DLD1 (cell line): Measurements from ENCODE around the gene SSH2.

Experiments
- in situ Hi-C: cut with HindIII; loops from 2 replicates; pipeline ENCODE4 v1.10.0; 2017; ENCODE audit warnings: low sequenced_read_pairs

The SSH2 gene

GRCh38 chr17:29617125-29617480, 312.9 kb downstream of the SSH2 start:
- in situ Hi-C loops = no loop called here

- in situ Hi-C loops = no loop called here
Observed at GRCh38 chr17:29616300-29617048, 313.6 kb downstream of the SSH2 start.

- in situ Hi-C loops = no loop called here
Observed at GRCh38 chr17:29615492-29616299, 314.3 kb downstream of the SSH2 start.

GRCh38 chr17:29615048-29615385, 315.0 kb downstream of the SSH2 start:
- in situ Hi-C loops = no loop called here

- in situ Hi-C loops = no loop called here
Observed at GRCh38 chr17:29614349-29615047, 315.5 kb downstream of the SSH2 start.

GRCh38 chr17:29613856-29614255, 316.2 kb downstream of the SSH2 start:
- in situ Hi-C loops = no loop called here

GRCh38 chr17:29613352-29613837, 316.6 kb downstream of the SSH2 start:
- in situ Hi-C loops = no loop called here

GRCh38 chr17:29612404-29613280, 317.4 kb downstream of the SSH2 start:
- in situ Hi-C loops = no loop called here

GRCh38 chr17:29612094-29612403, 318.0 kb downstream of the SSH2 start:
- in situ Hi-C loops = no loop called here

GRCh38 chr17:29611351-29612093, 318.5 kb downstream of the SSH2 start:
- in situ Hi-C loops = no loop called here

- in situ Hi-C loops = no loop called here
Observed at GRCh38 chr17:29610395-29610794, 319.6 kb downstream of the SSH2 start.

GRCh38 chr17:29608986-29609385, 321.0 kb downstream of the SSH2 start:
- in situ Hi-C loops = no loop called here

GRCh38 chr17:29607557-29608195, 322.4 kb downstream of the SSH2 start:
- in situ Hi-C loops = no loop called here

GRCh38 chr17:29603109-29603674, 326.8 kb downstream of the SSH2 start:
- in situ Hi-C loops = no loop called here

GRCh38 chr17:29597361-29598172, 332.5 kb downstream of the SSH2 start:
- in situ Hi-C loops = no loop called here

- in situ Hi-C loops = no loop called here
Observed at GRCh38 chr17:29596811-29597210, 333.2 kb downstream of the SSH2 start.

GRCh38 chr17:29595943-29596774, 333.9 kb downstream of the SSH2 start:
- in situ Hi-C loops = no loop called here
